Measurements from ENCODE around the gene HHLA2.

The HHLA2 gene

GRCh38 chr3:108300103-108300849 lies 3.9 kb downstream of the HHLA2 start:
- no peak for DNase-seq (ENCODE audit: low read depth)

- no peak for DNase-seq (ENCODE audit: low read depth)
These were observed 5.5 kb downstream of the HHLA2 start for GRCh38 chr3:108301695-108302404.

- no peak for DNase-seq (ENCODE audit: low read depth)
These were observed 6.2 kb downstream of the HHLA2 start for GRCh38 chr3:108302570-108302969.

GRCh38 chr3:108305484-108306172 lies 9.3 kb downstream of the HHLA2 start:
- no peak for DNase-seq (ENCODE audit: low read depth)

- no peak for DNase-seq (ENCODE audit: low read depth)
These were observed 15.4 kb downstream of the HHLA2 start for GRCh38 chr3:108311797-108312196.

GRCh38 chr3:108312656-108313055 lies 16.3 kb downstream of the HHLA2 start:
- no peak for DNase-seq (ENCODE audit: low read depth)

GRCh38 chr3:108315767-108316301 lies 19.5 kb downstream of the HHLA2 start:
- no peak for DNase-seq (ENCODE audit: low read depth)

- no peak for DNase-seq (ENCODE audit: low read depth)
These were observed 23.2 kb downstream of the HHLA2 start for GRCh38 chr3:108319428-108320082.

GRCh38 chr3:108320746-108321350 lies 24.5 kb downstream of the HHLA2 start:
- no peak for DNase-seq (ENCODE audit: low read depth)

GRCh38 chr3:108322352-108322751 lies 26.0 kb downstream of the HHLA2 start:
- no peak for DNase-seq (ENCODE audit: low read depth)

GRCh38 chr3:108324177-108324576 lies 27.8 kb downstream of the HHLA2 start:
- DNase-seq (ENCODE audit: low read depth): no peak

- DNase-seq (ENCODE audit: low read depth): no peak
These were observed 30.8 kb downstream of the HHLA2 start for GRCh38 chr3:108327168-108327567.

GRCh38 chr3:108328821-108329486 lies 32.6 kb downstream of the HHLA2 start:
- no peak for DNase-seq (ENCODE audit: low read depth)

- no peak for DNase-seq (ENCODE audit: low read depth)
These were observed 33.2 kb downstream of the HHLA2 start for GRCh38 chr3:108329508-108329907.

GRCh38 chr3:108329947-108330346 lies 33.6 kb downstream of the HHLA2 start:
- DNase-seq (ENCODE audit: low read depth): no peak

- DNase-seq (ENCODE audit: low read depth): no peak
These were observed 35.4 kb downstream of the HHLA2 start for GRCh38 chr3:108331792-108332191.

GRCh38 chr3:108333961-108334360 lies 37.6 kb downstream of the HHLA2 start:
- no peak for DNase-seq (ENCODE audit: low read depth)

- DNase-seq (ENCODE audit: low read depth): no peak
These were observed 38.4 kb downstream of the HHLA2 start for GRCh38 chr3:108334701-108335100.

GRCh38 chr3:108338901-108339545 lies 42.7 kb downstream of the HHLA2 start:
- DNase-seq (ENCODE audit: low read depth): no peak

- no peak for DNase-seq (ENCODE audit: low read depth)
These were observed 45.6 kb downstream of the HHLA2 start for GRCh38 chr3:108341911-108342310.
